Fibroblast of villous mesenchyme (primary cell): ENCODE results near the gene SYCP3. TPM values are rescaled to one million over a fixed set of nuclear protein-coding genes. Genes with fewer than 3 reads are reported as not detected.

ENCODE experiments used
- DNase-seq: peaks from one replicate; pipeline ENCODE4 v3.0.0-alpha.2; 2010; ENCODE audit warnings: low read depth
- H3K4me3 ChIP-seq: 2 replicates; pipeline ENCODE4 v1.5.1; 2011; ENCODE audit warnings: low read depth, mild to moderate bottlenecking, low read length
- total RNA-seq: library from RNA; depleted of rRNA; stranded (reverse); fragments of >200 nt; gene quantifications from 2 replicates; pipeline ENCODE4 v1.2.3, GENCODE V29; 2012
- TF ChIP-seq, protein P1 (sequence below): IDR thresholded peaks from 2 replicates; pipeline ENCODE4 v1.5.1; 2012; ENCODE audit warnings: low read depth, mild to moderate bottlenecking, low read length; ENCODE audit not compliant: insufficient read depth

The SYCP3 gene
- total RNA-seq: under 0.01 and 0.32 TPM in 2 replicates

DNA sequence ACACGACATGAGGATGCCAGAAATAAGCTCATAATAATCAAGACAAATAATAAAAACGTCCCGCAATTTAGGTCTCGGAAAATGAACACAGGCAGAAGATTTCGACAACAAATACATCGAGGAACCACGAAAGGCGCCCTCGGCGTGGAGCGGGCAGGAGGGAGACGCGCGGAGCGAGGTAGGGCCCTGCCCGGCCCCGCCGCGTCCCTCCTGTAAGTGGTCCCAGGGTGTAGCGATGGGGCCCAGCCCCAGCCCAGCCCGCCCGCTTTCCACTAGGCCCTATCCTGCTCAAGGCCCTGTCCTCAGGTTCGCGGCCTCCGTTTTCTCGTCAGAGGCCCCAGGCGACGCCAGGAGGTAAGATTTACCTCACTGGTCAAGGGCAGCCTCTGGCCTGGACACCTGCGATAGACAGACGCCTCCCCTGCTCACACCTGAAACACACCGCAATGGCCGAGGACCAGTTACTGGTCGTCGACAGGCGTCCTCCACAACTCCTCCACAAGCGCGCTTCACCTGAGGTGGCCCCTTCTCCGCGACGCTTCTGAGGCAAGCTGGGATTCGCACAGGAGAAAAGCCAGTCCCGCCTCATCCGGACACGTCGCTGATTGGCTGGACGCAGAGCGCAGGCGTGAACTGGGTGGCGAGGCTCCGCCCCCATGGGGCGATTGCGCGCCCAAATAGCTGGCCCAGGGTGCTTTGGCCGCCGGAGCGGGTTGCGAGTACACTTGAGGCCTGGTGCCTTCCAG is at the start of gene SYCP3:
SYCP3 (minus strand) TSS at position 543 of the 746 bp plus-strand sequence. CDS start 1,527 bp downstream, outside the sequence.
- H3K4me3 ChIP-seq: no peak within 1 kb of the TSS
- DNase-seq: no peak
- TF ChIP-seq, protein P1, sequence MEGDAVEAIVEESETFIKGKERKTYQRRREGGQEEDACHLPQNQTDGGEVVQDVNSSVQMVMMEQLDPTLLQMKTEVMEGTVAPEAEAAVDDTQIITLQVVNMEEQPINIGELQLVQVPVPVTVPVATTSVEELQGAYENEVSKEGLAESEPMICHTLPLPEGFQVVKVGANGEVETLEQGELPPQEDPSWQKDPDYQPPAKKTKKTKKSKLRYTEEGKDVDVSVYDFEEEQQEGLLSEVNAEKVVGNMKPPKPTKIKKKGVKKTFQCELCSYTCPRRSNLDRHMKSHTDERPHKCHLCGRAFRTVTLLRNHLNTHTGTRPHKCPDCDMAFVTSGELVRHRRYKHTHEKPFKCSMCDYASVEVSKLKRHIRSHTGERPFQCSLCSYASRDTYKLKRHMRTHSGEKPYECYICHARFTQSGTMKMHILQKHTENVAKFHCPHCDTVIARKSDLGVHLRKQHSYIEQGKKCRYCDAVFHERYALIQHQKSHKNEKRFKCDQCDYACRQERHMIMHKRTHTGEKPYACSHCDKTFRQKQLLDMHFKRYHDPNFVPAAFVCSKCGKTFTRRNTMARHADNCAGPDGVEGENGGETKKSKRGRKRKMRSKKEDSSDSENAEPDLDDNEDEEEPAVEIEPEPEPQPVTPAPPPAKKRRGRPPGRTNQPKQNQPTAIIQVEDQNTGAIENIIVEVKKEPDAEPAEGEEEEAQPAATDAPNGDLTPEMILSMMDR: no peak

DNA sequence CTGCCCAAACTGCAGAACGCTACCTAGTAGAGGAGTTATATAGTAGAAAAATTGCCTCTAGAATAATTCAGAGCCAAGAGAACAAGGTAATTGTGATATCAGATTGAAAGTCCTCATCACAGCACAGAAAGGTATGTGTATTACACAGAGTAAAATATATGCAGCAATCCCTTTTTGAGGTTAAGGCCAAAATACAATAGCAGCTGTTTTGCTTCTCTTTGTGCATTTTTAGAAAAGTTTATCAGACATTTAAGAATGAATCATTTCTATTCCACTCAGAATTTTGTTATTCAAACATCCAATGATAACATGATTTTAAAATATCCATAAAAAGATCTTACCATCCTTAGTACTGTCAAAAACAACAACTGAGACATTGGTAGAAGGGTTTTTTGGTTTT is 46.4 kb upstream of the SYCP3 start:
- TF ChIP-seq, protein P1: no peak
- no peak for DNase-seq

DNA sequence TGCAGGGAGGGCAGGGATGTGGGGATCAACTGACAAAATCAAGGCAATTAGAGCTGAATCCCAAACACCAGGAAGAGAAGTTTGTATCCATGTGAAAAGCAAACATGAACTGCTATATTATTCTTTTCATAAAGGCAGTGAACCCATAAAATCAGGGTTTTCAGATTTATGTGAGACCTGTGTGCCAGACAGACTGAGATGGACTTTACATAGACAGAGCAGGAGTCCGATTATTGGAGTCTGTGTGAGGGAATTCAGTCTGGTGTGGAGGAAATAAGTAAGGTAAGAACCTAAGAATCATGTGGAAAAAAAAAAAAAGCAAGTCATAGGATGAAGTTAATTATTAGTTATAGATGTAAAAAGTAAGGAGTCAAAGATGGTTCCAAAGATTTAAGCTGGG is 45.1 kb upstream of the SYCP3 start:
- no peak overlapping the region for H3K4me3 ChIP-seq
- TF ChIP-seq, protein P1: no peak
- no peak for DNase-seq

More for the DNA sequence above, 46.4 kb upstream of the SYCP3 start:
- H3K4me3 ChIP-seq: no peak overlapping the region

DNA sequence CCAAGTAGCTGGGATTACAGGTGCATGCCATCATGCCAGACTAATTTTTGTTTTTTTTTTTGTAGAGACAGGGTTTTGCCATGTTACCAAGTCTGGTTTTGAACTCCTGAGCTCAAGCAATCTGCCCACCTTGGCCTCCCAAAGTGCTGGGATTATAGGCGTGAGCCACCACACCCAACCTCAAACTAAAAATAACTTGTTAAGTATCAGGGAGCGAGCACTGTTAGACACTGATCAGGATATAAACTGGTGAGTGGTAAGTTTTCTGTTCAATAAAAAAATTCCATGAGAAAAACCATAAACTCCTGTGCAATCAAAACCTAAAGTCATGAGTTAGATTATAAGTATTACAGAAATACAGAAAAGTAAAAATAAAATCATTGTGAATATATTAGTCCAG is 44.6 kb upstream of the SYCP3 start:
- DNase-seq: no peak
- H3K4me3 ChIP-seq: no peak overlapping the region
- TF ChIP-seq, protein P1: no peak

DNA sequence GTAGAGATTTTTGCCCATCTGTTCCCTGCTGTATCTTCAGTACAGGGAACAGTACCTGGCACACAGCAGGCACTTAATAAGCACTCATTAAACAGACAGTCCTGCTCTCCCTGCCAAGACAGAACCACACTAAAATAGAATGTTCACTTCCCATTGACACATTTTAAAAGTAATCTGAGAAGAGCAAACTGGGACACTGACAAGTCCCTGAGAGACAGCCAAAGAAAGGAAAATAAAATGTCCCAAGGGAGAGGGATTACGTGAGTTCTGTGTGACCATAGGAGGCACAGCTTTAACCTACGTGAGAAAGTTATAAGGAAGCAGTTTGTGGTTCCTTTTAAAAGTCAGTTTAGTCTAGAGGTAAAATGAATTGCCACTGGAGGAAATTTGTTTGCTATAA is 43.9 kb upstream of the SYCP3 start:
- no peak overlapping the region for H3K4me3 ChIP-seq
- TF ChIP-seq, protein P1: no peak
- peak; percentile 14 for DNase-seq

DNA sequence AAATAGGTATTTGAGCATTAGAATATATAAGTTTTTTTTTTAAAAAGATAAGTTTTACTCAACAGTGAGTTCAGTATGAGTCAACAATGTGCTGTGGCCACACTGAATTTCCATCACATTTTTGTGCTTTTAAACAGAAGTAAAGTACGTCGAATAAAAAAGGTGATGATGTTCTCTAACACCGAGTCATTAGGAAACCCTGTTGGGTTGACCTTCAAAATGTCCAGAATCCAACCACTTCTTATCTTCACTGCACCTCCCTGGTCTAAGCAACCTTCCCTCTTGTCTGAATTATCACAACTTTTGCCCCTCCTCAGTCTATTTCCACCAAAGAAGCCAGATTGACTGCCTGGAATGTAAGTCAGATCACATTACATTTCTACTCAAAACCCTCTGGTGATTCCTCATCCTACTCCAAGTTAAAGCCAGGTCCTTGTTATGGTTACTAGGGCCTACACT is 43.0 kb upstream of the SYCP3 start:
- DNase-seq: peak; percentile 8
- TF ChIP-seq, protein P1: no peak
- no peak overlapping the region for H3K4me3 ChIP-seq
